Nephron (organoid): ENCODE data around the gene NDRG2.

Source experiments
- H3K27ac Mint-ChIP-seq, 3 experiments: 2 replicates each; pipeline ENCODE4 v1.8.0; 2020; ENCODE audit warnings: mixed read lengths in 3 of 3, mild to moderate bottlenecking in 2 of 3, moderate library complexity in 1 of 3
- H3K27me3 Mint-ChIP-seq: 2 replicates; pipeline ENCODE4 v1.8.0; 2021; ENCODE audit warnings: low read depth, mild to moderate bottlenecking, moderate library complexity, mixed read lengths
- H3K36me3 Mint-ChIP-seq: 2 replicates; pipeline ENCODE4 v1.8.0; 2020; ENCODE audit warnings: low read depth, mixed read lengths
- H3K4me1 Mint-ChIP-seq: 2 replicates; pipeline ENCODE4 v1.8.0; 2020; ENCODE audit warnings: mixed read lengths
- H3K4me3 Mint-ChIP-seq, 3 experiments: 2 replicates each; pipeline ENCODE4 v1.8.0; 2020; ENCODE audit warnings: mild to moderate bottlenecking in 3 of 3, mixed read lengths in 3 of 3, moderate library complexity in 2 of 3
- H3K9me3 Mint-ChIP-seq: 2 replicates; pipeline ENCODE4 v1.8.0; 2020; ENCODE audit warnings: mixed read lengths
- TF ChIP-seq, protein P1 (sequence below), 3 experiments: fragments of 200-600 bp; sonication (generic); IDR thresholded peaks; one replicate each; pipeline ENCODE4 v1.5.0; 2021; ENCODE audit warnings: antibody characterized with exemption in 3 of 3; ENCODE audit not compliant: unreplicated experiment in 3 of 3

Gene NDRG2

DNA sequence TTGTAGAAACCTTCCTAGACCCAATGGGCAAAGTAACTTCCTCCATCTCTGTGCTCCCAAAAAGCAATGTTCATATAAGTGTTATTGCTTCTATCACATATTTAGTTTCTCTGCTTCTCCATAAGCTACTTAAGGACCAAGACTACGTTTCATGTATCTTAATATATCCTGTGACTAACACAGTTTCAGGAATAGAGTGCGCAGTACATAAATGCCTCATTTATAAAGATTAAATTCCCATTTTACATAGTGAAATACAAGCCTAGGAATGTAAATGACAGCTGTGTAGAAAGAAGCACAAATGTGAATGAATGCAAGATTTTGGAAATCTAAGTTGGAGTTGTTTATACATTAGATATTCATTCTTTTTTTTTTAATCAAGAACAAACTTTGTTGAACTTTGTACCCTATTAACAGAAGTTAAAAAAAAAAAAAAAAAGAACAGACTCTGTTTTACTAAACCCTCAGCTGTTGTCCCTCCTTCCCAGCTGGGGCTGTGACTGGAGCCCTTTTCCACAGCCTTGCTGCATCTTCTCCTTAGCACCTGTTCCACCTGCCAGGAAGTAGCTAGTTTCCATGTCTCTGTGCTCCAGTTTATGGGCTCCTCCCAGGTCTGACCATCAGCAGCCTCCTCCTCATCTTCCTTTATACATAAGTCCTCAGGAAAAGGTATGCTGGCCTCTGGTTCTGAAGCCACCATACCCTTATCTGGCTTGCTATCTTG lies 42.1 kb downstream of the NDRG2 start:
- H3K27me3 Mint-ChIP-seq = peaks cover 22% of the 10 kb centered on the region
- H3K9me3 Mint-ChIP-seq = no peaks in the 10 kb centered on the region
- peak overlapping the region; percentile 1 to 69 (median 3) for H3K27ac Mint-ChIP-seq

DNA sequence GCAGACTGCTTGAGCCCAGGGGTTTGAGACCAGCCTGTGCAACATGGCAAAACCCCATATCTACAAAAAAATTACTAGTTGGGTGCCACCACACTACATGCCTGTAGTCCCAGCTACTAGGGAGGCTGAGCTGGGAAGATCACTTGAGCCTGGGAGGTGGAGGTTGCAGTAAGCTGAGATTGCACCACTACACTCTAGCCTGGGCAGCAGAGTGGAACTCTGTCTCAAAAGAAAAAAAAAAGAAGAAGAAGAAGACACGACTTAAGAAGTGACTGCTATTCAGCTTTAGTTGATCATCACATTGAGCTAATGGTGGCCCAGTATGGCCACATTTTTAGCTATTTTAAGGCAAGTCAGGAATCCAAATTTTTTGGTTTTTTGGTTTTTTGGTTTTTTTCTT lies 44.0 kb downstream of the NDRG2 start:
- H3K36me3 Mint-ChIP-seq = no peaks in the 10 kb centered on the region
- H3K27ac Mint-ChIP-seq = no peak overlapping the region
- TF ChIP-seq, protein P1, sequence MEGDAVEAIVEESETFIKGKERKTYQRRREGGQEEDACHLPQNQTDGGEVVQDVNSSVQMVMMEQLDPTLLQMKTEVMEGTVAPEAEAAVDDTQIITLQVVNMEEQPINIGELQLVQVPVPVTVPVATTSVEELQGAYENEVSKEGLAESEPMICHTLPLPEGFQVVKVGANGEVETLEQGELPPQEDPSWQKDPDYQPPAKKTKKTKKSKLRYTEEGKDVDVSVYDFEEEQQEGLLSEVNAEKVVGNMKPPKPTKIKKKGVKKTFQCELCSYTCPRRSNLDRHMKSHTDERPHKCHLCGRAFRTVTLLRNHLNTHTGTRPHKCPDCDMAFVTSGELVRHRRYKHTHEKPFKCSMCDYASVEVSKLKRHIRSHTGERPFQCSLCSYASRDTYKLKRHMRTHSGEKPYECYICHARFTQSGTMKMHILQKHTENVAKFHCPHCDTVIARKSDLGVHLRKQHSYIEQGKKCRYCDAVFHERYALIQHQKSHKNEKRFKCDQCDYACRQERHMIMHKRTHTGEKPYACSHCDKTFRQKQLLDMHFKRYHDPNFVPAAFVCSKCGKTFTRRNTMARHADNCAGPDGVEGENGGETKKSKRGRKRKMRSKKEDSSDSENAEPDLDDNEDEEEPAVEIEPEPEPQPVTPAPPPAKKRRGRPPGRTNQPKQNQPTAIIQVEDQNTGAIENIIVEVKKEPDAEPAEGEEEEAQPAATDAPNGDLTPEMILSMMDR (IDR thresholded peaks at IDR 0.05; ENCODE audit: unreplicated experiment in 3 of 3) = no peak
- H3K27me3 Mint-ChIP-seq = peaks cover 20% of the 10 kb centered on the region
- H3K4me1 Mint-ChIP-seq = peaks cover 15% of the 10 kb centered on the region
- H3K9me3 Mint-ChIP-seq = no peaks in the 10 kb centered on the region
- no peak overlapping the region for H3K4me3 Mint-ChIP-seq

More for the DNA sequence above, 42.1 kb downstream of the NDRG2 start:
- no peak overlapping the region for H3K4me3 Mint-ChIP-seq
- TF ChIP-seq, protein P1 (IDR thresholded peaks at IDR 0.05; ENCODE audit: unreplicated experiment in 3 of 3) = no peak
- no peaks in the 10 kb centered on the region for H3K36me3 Mint-ChIP-seq
- peaks cover 15% of the 10 kb centered on the region for H3K4me1 Mint-ChIP-seq

DNA sequence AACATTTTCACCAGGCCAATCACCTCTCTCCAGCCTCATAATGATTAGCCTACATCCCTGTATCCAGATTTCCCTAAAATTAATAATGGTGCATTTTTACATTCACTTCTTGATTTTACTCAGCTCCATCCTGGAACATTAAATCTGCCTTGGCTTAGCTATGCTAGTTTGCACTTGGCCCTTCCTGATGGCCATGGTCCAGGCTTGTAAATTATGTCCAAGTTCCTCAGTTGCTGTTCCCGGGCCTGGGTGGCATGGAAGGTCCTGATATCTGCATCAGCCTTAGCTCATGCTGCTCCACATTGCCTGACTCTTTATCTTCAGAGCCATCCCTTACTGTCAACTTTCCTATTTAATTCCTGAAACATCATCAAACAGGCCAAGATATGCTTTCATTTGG lies 46.2 kb downstream of the NDRG2 start:
- Mint-ChIP-seq H3K9me3 (no peaks in the 10 kb centered on the region), H3K27me3 (peaks cover 6% of the 10 kb centered on the region), H3K4me1 (peaks cover 12% of the 10 kb centered on the region), H3K36me3 (no peaks in the 10 kb centered on the region), H3K4me3 (no peak overlapping the region), H3K27ac (no peak overlapping the region)
- TF ChIP-seq, protein P1 (IDR thresholded peaks at IDR 0.05; ENCODE audit: unreplicated experiment in 3 of 3) = no peak

DNA sequence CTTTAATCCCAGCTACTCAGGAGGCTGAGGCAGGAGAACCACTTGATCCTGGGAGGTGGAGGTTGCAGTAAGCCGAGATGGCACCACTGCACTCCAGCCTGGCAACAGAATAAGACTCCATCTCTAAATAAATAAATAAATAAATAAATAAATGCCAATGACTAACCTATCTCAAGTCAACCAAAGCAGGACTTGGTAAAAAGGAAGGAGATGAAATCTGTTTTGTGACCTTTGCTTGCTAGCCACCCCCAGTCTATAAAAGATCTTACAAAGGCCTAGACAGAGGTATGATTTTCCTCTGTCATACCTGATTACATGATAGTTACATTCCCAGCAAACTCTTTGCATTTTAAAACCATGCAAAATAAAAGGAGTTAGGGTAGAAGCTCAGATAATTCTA lies 48.6 kb downstream of the NDRG2 start:
- Mint-ChIP-seq H3K27ac (no peak overlapping the region), H3K9me3 (no peaks in the 10 kb centered on the region), H3K4me1 (peaks cover 6% of the 10 kb centered on the region), H3K4me3 (no peak overlapping the region), H3K27me3 (peaks cover 9% of the 10 kb centered on the region), H3K36me3 (no peaks in the 10 kb centered on the region)
- TF ChIP-seq, protein P1 (IDR thresholded peaks at IDR 0.05; ENCODE audit: unreplicated experiment in 3 of 3) = no peak

DNA sequence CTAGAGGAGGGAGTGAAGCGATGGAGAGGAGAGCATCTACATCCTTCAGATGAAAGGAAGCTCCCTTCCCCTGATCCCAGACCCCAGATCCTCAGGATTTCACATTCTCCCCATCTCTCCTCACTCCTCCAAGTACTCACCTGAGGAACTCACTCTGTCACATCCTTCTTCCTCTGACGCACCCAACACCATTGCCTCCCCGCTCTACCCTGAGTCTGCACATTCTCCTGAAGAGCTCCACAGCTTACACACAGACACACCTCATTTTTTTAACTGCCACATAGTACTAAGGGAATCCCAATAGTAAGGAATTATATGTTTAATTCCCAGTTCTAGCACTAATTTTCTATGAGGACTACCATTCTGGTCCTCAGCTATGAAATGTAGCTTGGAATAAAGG lies 51.4 kb downstream of the NDRG2 start:
- H3K9me3 Mint-ChIP-seq = no peaks in the 10 kb centered on the region
- H3K27ac Mint-ChIP-seq = no peak overlapping the region
- TF ChIP-seq, protein P1 (IDR thresholded peaks at IDR 0.05; ENCODE audit: unreplicated experiment in 3 of 3) = no peak
- H3K27me3 Mint-ChIP-seq = peaks cover 19% of the 10 kb centered on the region
- H3K4me3 Mint-ChIP-seq = peak overlapping the region in 2 of 3 experiments; percentile 23 to 29
- peaks cover 17% of the 10 kb centered on the region for H3K4me1 Mint-ChIP-seq
- no peaks in the 10 kb centered on the region for H3K36me3 Mint-ChIP-seq

DNA sequence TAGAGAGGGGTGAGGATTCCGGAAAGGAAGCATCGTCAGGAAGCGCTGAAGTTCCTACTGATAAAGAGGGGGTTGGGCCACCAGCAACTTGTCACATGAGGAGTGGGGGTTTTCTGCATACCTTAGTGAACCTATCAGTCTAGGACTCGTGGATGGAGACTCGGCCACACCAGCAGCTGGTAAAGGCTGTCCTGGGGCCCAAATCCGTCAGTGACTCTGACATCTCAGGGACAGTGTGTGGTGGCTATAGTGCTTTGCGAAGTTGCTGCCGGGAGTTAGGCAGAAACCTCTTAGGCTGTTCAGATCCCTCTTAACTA lies 53.2 kb downstream of the NDRG2 start:
- peaks cover 32% of the 10 kb centered on the region for H3K27me3 Mint-ChIP-seq
- H3K27ac Mint-ChIP-seq = peak overlapping the region; percentile 83 to 93 (median 92)
- no peaks in the 10 kb centered on the region for H3K9me3 Mint-ChIP-seq
- H3K4me3 Mint-ChIP-seq = peak overlapping the region; percentile 95 to 98 (median 95)
- H3K36me3 Mint-ChIP-seq = no peaks in the 10 kb centered on the region
- TF ChIP-seq, protein P1 (IDR thresholded peaks at IDR 0.05; ENCODE audit: unreplicated experiment in 3 of 3) = no peak
- peaks cover 17% of the 10 kb centered on the region for H3K4me1 Mint-ChIP-seq
